Measurements from ENCODE around the gene SERINC1. TPM values are rescaled to one million over a fixed set of nuclear protein-coding genes. Genes with fewer than 3 reads are reported as not detected.

Gene SERINC1
- total RNA-seq, 2 experiments from 2014 or later: 48.2 to 51.1 TPM

Other genes starting within 250 kb of the SERINC1 start
- 10 to 100 TPM; 16.0 to 18.5 TPM for gene HSF2, start 72.2 kb downstream of the SERINC1 start, total RNA-seq
- under 1 TPM; 0.48 to 0.52 TPM for gene PKIB, start 138.6 kb upstream of the SERINC1 start, total RNA-seq